COLO829 (cell line): ENCODE data around the gene ENOX2.
"Not testable (repeated sequence)": the region's sequence is repeated elsewhere in the genome, so short reads cannot be mapped to it uniquely, and the experiment has no call there.

ENCODE experiments used
- DNase-seq: peaks from one replicate; pipeline ENCODE4 v3.0.0; 2012; ENCODE audit warnings: low spot score

Gene ENOX2

DNA sequence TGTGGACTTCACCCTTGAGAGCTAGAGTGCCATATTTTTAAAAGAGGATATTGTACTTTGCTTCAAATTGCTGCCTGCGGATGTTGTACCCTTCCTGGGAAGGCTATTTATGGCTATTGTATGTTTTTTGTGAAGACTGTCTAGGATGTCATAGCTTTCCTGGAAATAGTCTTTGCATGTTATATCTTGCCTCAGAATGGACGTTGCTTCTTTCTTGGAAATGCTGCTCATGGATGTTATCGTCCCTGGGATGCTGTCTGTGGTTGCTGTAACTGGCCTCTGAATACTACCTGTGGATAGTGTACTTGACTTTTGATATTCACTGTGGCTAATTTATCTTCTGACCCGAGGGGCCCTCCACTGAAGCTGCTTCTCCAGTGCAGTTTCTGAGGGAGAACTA, 146.8 kb downstream of the ENOX2 start:
- DNase-seq: no peak

DNA sequence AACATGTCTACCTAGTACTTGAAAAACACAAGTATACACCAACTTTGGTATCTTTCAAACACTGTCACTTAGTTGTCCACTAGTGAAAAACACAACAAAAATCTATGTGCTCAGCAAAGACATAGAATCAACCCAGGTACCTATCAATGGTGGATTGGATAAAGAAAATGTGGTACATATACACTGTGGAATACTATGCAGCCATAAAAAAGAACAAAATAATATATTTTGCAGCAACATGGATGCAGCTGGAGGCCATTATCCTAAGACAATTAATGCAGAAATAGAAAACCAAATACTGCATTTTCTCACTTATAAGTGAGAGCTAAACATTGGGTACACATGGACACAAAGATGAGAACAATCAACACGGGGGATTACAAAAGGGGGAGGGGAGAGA, 148.7 kb downstream of the ENOX2 start:
- DNase-seq: no peak

DNA sequence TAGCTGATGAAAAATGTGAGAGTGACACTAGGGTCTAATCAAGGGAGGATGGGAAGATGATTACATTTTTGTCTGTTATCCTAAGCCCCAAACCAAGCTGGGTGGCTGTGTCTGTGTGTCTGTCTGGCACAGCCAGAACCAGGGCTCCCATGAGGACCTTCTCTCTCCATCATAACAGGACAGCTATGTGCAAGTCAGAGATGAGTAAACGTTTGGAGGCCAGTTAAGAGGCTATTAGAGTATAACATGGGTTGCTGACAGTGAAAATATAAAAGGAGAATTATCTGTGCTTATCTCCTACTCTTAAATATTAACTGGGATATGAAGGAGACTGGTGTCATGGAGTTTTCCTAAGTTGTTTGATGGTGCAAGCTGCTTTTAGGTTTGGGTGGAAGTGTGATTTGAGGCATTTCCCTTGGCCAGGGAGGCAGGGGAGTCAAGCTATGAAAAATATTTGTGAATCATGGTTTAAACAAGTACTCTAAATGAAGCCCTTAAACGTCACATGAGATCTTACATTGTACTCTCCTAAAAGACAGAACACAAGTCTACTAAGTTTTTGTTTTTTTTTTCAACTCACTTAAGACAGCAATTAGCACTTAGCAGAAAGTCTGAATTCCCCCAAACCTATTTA, 156.2 kb downstream of the ENOX2 start:
- DNase-seq: no peak

DNA sequence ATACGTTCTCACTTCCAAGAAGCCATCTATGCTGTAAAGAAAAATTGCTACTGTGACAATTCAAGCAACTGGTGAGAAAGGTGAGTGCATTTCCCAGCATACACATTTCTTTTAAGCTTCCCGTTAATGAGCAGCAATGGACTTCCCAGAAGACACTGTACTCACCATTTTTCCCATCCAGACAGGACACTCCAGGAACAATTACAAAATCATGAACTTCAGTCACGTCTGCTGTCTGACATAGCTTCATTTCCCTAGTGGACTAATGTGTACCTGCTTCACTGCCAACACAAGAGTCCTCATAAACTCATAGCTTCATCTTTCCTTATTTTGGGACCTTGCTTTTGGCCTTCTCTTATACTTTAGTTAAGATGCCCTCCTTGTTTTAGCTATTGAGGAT, 156.9 kb downstream of the ENOX2 start:
- DNase-seq: no peak

DNA sequence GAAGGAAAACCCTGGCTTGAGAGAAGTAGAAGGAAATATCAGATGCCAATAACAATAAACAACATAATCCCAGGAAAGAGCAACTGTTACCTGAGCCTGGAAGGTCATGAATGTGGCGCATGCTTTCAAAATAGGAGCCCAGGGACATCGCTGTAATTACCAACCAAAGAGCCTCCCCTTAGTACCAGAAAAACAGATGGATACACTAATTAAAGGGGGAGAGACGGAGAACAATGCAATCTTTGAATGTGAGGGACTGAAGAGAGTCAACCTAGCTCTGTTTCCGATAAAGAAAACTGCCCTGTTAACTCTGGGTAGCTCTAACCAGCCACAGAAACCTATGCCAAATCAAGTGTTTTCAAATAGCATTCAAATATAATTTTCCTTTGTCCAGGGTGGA, 161.4 kb downstream of the ENOX2 start:
- peak; percentile 40 for DNase-seq

DNA sequence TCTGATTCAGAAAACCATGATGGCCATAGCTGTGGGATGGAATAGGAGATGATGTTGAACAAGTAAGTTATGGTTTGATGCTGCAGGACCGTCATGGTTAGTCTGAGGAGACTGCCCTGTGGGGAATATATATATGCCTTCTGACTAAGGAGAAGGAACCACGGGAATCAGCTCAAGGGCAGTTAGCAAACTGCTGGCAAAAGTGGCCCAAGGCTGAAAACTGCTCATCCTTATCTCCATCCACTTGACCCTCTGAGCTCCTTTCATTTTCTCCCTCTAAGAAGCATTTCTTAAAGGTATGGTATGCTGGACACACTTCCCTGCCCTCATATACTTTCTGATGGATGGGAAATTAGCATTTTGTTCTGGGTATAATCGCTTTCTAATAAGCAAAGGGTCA, 161.9 kb downstream of the ENOX2 start:
- DNase-seq: no peak

DNA sequence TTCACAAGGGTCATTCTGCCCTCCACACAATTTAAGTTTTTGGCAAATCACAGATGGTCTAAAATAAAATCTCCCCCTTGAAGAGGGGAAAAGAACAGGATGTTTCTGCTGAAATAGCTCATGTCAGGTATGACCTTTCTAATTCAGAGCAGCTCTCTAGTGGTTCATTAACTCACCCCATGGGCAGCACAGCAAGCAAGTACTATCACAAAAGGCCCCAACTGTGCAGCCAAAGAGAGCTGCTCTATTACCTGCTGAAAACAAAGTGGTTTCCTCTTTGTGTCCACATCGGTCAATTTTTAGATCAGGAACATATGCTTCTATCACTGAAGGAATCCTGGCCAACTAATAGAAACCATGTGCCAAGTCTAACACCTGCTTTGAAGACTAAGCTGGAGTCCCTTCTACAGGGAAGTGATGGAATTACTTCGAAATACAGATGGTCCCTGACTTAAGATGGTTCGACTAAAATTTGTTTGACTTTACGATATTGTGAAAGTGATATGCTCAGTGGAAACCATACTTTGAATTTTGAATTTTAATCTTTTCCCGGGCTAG, 164.3 kb downstream of the ENOX2 start:
- no peak for DNase-seq

DNA sequence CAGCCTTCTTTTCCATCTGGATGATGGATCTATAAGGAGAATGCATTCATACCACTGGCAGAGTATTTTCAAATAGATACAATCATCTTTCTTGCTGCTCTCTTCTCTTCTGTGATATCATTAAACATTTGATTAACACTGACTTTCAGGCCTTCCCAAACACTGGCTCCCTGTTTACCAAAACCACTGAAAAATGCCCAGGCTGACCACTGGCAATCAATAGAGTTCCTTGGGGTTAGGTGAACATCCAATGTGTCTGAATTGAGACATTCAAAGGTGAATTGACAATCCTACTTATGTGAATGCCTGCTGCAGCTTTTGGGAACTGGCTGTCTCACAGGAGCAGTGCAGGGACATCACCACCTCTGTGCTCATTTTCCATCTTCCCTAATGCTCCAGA, 168.3 kb downstream of the ENOX2 start:
- no peak for DNase-seq

DNA sequence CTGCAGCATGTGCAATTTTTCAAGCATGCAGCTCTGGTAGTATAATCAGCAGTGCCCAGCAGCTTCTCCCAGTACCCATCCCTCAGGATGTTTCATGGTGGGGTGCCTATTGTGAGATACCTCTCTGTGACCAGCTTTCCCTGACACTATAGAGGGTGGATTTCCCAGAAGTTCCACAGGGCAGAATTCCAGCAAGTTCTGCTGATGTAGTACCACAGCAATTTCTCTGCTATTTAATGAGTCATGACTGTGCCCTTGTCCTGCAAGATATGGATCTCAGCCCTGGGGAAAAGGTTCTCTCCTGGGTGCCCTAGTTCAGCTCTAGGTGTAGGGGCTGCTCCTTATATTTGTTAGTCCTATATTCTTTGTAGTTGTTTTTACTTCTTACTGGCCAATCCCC, 174.8 kb downstream of the ENOX2 start:
- no peak for DNase-seq

DNA sequence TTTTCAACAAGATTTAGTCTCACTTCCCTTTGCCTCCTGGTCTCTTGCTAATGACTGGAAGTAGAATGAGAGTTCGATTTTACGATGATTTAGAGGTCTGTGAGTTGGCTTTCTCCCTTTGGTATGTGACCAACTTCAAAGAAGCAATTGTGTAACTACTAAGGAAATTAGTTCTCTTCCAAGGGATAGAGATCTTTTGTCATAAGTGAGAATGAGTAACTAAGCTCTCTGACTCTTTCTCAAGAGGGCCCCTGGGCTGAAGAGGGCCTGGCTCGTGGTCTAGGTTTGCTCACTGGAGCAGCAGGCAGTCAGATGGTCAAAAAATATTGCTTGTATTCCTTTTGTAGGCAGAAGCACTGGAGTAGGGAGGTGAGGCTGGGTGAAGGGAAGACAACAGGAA, 176.3 kb downstream of the ENOX2 start:
- peak; percentile 12 for DNase-seq

DNA sequence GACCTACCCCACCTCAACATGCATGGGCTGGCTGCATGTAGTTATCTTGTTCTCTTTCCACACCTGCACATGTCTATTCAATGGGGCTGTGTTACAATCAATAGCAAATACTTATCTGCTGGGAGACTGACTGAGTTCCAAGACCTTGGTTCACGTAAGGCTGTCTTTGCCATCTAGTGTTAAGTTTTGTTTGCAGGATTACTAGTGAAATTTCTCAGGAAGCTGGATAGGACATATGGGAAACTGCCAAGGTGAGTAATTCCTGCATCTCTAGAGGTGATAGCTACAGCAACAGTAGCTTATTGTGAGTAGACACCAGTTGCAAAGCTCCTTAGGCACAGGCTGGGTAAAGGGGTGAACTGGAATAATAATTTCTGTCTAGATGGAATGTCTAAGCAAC, 177.5 kb downstream of the ENOX2 start:
- no peak for DNase-seq

DNA sequence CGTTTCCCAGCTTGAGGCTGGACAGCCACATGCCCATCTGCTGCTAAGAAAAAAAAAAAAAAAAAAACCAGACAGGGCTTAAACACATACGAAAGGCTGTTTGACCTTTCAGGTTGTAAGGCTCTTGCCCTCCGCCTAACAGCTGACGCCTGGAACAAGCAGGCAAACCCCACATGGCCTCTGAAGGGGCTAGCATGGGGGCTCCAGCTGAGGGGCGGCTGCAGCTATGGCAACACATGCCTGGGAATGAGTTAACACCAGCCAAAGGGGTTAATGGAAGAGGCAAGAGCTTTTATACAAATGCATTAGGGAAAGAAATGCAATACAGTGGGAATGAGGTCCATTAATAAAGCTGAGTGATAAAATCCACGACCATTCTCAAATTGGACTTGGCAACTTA, 183.6 kb downstream of the ENOX2 start:
- DNase-seq: no peak

DNA sequence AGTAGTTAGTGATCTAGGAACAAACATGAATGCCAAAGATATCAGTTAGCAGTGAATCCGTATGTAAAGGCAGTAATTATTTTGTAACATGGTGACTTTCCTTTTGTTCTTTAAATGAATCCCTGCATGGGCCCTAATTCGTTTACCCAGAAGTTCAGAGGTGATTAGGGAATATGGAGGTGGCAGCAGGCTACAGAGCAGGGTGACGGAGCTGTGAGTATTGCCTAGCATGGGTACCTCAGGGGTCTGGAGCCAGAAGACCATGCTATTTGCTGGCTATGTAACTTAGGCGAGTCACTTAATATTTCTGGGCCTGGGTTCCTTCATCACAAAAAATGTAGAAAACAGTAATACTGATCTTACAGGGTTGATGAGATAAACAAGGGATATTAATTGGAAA, 184.9 kb downstream of the ENOX2 start:
- DNase-seq: no peak

DNA sequence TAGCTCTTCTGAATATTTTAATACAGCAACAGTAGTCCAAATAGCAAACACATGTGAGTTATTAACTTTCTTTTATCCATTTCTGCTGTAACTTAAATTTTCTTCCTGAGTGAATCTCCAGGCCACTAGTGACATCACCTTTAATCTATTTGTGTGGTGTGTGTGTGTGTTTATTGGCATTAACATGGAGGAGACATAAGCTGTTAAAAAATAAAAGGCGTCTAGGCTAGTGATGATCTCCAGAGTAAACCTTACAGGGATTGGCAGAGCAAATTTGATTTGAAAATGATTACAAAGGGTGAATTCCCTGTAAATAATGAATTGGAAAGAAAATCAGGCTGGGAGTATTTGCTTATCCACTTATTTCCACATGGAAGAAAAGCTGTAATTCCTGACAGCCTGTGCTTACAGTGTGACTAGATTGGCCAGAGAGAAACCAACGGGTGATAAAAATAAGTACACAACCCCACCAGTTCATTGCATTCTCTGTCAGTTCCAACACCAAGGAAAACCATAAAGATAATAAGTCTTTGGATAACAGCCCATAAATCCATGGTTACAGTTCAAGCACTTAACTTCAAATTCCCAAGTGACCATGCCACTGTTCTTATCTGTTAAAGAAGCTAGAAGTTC, 186.1 kb downstream of the ENOX2 start:
- DNase-seq: no peak

DNA sequence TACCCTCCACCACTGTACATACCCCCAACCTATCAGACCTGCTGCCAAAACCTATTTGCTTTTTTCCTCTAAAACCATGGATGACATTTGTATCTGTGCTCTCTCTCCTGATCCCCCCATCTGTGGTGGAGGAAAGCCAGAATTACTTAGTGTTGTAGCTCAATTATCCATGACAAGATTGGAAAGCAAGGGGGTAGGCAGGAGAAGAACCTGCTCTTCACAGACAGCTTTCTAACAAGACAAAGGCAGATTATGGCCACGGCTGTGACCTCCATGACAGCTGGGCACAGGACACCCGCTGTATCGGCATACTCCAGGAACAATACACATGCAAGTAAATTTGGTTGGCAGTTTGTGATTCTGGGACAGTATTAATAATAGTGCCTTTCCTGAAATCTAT, 186.7 kb downstream of the ENOX2 start:
- no peak for DNase-seq

DNA sequence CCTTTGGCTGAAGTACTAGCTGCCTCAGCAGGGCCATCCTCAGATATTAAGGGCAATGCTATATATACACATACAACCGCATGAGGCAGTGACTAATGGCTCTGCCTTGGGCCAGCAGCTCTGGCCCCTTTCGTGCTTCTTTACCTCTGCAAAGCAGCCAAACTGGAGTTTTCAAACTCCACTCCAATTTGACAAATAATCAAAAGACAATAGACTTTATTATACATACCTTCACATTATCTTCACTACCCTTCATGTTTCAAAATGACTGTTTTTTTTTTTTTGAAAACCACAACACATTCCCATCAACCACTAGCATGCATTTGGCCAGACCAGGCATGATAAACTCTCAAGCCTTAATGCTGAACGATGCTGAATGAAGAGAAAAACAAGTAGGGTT, 187.7 kb downstream of the ENOX2 start:
- DNase-seq: no peak

DNA sequence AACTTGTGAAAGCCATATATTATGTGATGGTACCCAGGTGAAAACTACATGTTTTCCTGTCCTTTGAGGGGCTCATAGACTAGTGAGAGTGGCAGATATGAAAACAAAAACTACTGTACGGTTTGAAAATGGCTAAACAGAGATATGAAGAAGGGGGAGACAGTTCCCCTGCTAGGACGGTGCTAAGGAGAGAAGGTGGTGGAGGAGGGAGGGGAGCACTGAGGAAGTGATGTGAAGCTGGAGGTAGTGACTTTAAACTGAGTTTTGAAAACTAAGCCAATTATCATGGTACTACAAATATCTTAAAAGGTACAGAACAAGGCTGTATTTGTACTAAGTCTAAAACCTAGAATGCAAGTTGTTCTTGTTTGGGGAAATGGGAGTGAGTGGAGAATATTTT, 188.3 kb downstream of the ENOX2 start:
- DNase-seq: no peak

DNA sequence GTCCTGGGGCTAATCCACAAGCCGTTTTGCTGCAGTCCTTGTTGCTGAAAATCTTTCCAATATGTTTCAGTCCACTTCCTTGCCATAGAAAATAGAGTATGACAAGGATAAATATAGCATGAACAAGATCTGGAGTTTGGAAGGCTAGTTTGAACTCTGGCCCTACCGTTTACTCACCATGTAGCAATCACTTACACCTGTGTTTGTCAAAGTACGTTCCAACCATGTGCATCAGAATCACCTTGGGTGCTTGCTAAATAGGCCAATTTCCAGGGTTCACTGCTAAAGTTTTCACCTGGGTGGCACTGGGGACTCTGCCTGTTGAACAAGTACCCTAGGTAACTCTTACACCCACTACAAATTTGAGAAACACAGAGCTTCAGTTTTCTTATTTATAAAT, 188.9 kb downstream of the ENOX2 start:
- DNase-seq: no peak

DNA sequence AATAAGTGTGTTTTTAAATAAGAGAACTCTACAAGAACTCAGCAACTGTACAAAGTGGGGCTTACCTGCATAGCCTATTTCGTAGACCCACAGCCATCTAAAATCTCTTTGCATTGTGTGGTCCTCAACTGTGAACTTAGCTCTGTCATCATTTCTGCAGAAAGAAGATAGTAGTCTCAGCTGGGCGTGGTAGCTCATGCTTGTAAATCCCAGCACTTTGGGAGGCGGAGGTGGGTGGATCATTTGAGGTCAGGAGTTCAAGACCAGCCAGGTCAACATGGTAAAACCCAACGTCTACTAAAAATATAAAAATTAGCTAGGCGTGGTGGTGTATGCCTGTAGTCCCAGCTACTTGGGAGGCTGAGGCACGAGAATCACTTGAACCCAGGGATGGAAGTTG, 193.8 kb downstream of the ENOX2 start:
- not testable (repeated sequence) for DNase-seq

DNA sequence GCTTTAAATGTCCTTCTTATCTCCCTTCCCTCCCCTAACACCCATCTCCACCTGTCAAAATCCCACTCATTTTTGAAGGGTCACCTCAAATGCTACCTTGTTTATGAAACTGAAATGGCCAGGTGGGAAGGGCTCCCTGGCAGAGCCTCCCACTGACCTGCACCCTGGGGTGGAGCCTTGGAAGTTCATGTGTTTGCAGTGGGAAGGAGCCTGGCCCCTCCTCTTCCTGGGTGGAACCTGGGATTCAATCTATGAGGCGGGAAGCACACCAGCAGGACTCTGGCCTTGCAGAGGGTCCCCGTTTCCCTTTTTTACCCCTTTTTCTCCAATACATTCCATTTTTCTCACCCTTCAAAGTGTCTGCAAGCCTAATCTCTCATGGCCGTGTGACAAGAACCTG, 197.4 kb downstream of the ENOX2 start:
- no peak for DNase-seq

DNA sequence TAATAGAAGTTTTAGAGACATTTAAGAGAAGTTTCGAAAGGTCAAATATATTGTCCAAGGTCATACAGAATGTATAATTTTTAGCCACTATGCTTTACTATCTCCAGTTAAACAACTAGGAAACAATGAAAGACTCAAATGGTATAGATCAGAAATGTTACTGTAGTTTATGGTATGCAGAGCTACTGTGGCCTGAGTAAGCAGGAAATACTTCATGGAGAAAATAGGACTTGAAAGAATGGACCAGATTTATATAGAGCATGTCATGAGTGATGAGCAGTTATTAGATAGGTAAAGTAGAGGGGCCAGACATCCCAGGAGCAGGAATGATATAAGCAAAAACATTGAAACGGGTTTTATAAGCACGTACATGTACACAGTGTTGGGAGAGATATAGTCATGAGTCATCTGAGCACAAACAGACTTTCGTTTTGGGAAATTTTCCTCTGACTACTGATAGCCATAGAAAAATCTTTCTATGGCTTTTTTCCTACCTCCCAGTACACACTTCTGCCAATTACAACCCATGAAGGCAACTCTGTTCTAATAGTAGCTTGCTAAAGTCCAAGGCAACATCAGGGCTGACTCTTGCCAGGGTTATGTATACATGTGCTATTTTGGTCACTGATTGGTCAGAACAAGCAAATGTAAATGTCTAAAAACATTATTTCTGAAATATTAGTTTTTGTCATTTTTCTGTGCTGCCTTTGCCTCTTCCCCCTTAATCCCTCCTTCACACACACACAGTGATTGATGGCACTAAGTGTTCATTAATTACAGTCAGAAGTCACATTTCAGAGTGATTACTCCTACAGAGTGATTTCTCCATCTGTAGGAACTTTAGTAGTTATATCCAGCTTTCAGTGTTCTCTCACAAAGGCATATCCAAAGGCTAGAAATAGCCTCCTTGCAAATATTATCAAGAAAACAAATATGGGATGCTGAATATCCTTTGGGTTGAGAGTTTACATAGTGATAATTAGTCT, 198.7 kb downstream of the ENOX2 start:
- DNase-seq: no peak

DNA sequence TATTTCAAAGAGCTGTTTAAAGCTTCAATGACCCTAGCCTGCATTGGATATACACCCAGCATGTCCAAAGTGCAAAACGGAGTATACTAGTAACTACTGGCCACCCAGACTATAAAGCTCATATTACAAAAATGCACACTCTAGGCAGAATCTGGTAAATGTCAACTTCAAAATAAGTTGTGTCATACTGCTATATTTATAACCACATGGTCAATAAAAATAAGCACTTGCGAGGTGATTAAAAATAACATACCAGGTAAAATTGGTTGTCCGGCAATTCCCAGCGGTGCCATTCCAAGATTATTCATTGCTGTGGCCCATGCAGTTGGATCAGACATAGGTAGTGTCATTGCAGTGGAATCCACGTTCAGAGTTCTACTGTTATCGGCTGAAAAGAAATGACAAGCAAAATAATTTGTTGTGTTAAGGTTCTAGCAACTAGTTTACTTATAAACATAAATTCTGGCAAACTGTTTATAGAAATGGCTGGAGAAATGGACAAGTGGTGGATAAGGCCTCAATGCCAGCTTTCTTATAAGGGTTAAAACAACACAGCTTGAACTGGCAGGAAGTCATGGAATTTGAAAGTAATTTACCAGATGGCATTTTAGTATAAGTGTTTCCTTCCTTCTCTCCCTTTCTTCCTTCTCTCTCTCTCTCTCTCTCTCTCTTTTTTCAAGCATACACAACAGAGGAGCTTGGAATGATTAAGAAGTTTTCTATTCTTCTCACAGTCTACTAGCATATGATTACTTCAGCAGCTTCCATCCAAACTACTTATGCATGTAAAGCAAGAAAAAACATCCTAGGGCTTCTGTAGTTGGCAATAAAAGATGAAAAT, 199.9 kb downstream of the ENOX2 start:
- no peak for DNase-seq
